Smooth muscle cell (in vitro differentiated cells): ENCODE results near the gene FGG. TPM values are rescaled to one million over a fixed set of nuclear protein-coding genes. Genes with fewer than 3 reads are reported as not detected.

Experiments
- DNase-seq: peaks from one replicate; lab custom pipeline; 2025; ENCODE audit not compliant: unreplicated experiment; lab: John Stamatoyannopoulos, UW
- H2AFZ ChIP-seq: fragments of 200-600 bp; sonication (generic); 2 replicates; pipeline ENCODE4 v1.6.0; 2016; ENCODE audit warnings: antibody characterized with exemption, low read depth, mild to moderate bottlenecking
- H3F3A ChIP-seq: fragments of 200-600 bp; sonication (generic); 2 replicates; pipeline ENCODE4 v1.6.0; 2017; ENCODE audit warnings: antibody characterized with exemption, low read depth
- H3K27ac ChIP-seq: fragments of 200-600 bp; sonication (generic); 2 replicates; pipeline ENCODE4 v1.5.1; 2016; ENCODE audit warnings: low read depth, mild to moderate bottlenecking
- H3K27me3 ChIP-seq: fragments of 200-600 bp; sonication (generic); 2 replicates; pipeline ENCODE4 v1.6.1; 2016; ENCODE audit warnings: low read depth, mild to moderate bottlenecking
- H3K36me3 ChIP-seq: fragments of 200-600 bp; sonication (generic); 2 replicates; pipeline ENCODE4 v1.5.1; 2016; ENCODE audit warnings: low read depth
- H3K4me1 ChIP-seq: fragments of 200-600 bp; sonication (generic); 2 replicates; pipeline ENCODE4 v1.5.1; 2016; ENCODE audit warnings: low read depth
- H3K4me2 ChIP-seq: fragments of 200-600 bp; sonication (generic); 2 replicates; pipeline ENCODE4 v1.6.0; 2016; ENCODE audit warnings: mild to moderate bottlenecking
- H3K4me3 ChIP-seq: fragments of 200-600 bp; sonication (generic); 2 replicates; pipeline ENCODE4 v1.5.1; 2016; ENCODE audit warnings: mild to moderate bottlenecking
- H3K79me2 ChIP-seq: fragments of 200-600 bp; sonication (generic); 2 replicates; pipeline ENCODE4 v1.6.0; 2016; ENCODE audit warnings: low read depth, mild to moderate bottlenecking
- H3K9ac ChIP-seq: fragments of 200-600 bp; sonication (generic); 2 replicates; pipeline ENCODE4 v1.6.0; 2016; ENCODE audit warnings: low read depth
- H3K9me3 ChIP-seq: fragments of 200-600 bp; sonication (generic); replicated peaks from 2 replicates; pipeline ENCODE4 v1.5.1; 2016; ENCODE audit warnings: low read depth
- H4K20me1 ChIP-seq: fragments of 200-600 bp; sonication (generic); 2 replicates; pipeline ENCODE4 v1.6.0; 2016; ENCODE audit warnings: low read depth
- WGBS: methylation state at CpG from one replicate; pipeline ENCODE4 v1.1.7; 2016; ENCODE audit warnings: low lambda C conversion rate; 5-methylcytosine and 5-hydroxymethylcytosine counted together
- polyA plus RNA-seq: library from polyadenylated mRNA; unstranded; fragments of >200 nt; fragmentation: Nextera tagmentation; extraction: Ambion mirVana; gene quantifications from 2 replicates; pipeline ENCODE4 v1.2.1, GENCODE V29; 2016
- total RNA-seq: library from RNA; depleted of rRNA; stranded (reverse); fragments of >200 nt; gene quantifications from 2 replicates; pipeline ENCODE4 v1.2.3, GENCODE V29; 2014
- TF ChIP-seq, protein P1 (sequence below): fragments of 200-600 bp; sonication (generic); IDR thresholded peaks from 2 replicates; pipeline ENCODE4 v1.5.1; 2017; ENCODE audit warnings: borderline replicate concordance, mild to moderate bottlenecking, antibody characterized with exemption; ENCODE audit not compliant: insufficient read depth, poor library complexity, severe bottlenecking

Gene FGG
- total and polyA plus RNA-seq, 2 experiments from 2014 or later = 0.77 TPM; not detected in 1

DNA sequence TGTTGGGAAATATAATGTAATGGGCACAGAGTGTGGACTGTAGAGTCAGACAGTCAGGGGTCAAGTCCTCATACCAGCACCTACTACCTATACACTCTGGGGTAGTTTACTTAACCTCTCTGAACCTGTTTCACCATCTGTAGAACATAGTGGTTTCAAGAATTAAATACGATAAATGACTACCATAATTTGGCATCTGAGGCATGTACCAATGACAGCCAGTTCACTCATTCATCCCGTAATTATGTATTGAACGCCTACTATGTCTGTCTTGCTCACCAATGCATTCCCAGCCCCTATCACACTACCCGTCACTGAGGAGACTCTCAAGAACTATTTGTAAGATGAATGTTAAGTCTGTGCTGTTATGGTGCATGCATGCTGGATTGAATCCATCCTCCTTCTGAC is 51.6 kb downstream of the FGG start:
- no peaks in the 10 kb centered on the region for H3F3A ChIP-seq
- H4K20me1 ChIP-seq = no peaks in the 10 kb centered on the region
- H3K9me3 ChIP-seq = no peaks in the 10 kb centered on the region
- 48% methylated on average over 4 of the region's 4 CpGs for WGBS
- no peak overlapping the region for H3K27ac ChIP-seq
- H3K27me3 ChIP-seq = no peaks in the 10 kb centered on the region
- no peaks in the 10 kb centered on the region for H3K79me2 ChIP-seq
- H3K9ac ChIP-seq = no peak overlapping the region
- TF ChIP-seq, protein P1, sequence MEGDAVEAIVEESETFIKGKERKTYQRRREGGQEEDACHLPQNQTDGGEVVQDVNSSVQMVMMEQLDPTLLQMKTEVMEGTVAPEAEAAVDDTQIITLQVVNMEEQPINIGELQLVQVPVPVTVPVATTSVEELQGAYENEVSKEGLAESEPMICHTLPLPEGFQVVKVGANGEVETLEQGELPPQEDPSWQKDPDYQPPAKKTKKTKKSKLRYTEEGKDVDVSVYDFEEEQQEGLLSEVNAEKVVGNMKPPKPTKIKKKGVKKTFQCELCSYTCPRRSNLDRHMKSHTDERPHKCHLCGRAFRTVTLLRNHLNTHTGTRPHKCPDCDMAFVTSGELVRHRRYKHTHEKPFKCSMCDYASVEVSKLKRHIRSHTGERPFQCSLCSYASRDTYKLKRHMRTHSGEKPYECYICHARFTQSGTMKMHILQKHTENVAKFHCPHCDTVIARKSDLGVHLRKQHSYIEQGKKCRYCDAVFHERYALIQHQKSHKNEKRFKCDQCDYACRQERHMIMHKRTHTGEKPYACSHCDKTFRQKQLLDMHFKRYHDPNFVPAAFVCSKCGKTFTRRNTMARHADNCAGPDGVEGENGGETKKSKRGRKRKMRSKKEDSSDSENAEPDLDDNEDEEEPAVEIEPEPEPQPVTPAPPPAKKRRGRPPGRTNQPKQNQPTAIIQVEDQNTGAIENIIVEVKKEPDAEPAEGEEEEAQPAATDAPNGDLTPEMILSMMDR = no peak
- peak overlapping the region; percentile 6 for H3K4me2 ChIP-seq
- no peaks in the 10 kb centered on the region for H3K36me3 ChIP-seq
- H3K4me1 ChIP-seq = no peaks in the 10 kb centered on the region
- H3K4me3 ChIP-seq = no peak overlapping the region
- no peak overlapping the region for H2AFZ ChIP-seq
- DNase-seq = no peak

DNA sequence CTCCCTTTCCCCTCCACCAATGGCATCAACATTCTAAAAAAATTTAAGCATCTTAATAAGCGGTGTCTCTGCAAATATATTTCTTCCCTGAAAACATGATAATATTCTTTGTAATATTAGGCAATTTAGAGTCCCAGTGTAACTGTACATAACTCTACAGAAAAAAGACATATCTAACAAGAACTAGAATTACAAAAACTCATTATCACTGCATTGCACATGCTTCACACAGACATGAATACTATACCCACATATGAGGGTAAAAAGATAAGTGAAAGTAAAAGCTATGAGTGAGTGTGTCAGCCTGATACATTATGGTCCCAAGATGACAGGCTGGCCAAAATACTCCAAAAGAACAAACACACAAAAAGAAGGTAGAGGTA is 52.0 kb downstream of the FGG start:
- H3K36me3 ChIP-seq = no peaks in the 10 kb centered on the region
- no peak for DNase-seq
- H3K27ac ChIP-seq = no peak overlapping the region
- no peak overlapping the region for H3K9ac ChIP-seq
- no peak overlapping the region for H3K4me3 ChIP-seq
- H3K4me1 ChIP-seq = no peaks in the 10 kb centered on the region
- TF ChIP-seq, protein P1 = no peak
- H3K9me3 ChIP-seq = no peaks in the 10 kb centered on the region
- WGBS = 85% methylated on average over 1 of the region's 1 CpG
- H3K4me2 ChIP-seq = no peak overlapping the region
- no peaks in the 10 kb centered on the region for H4K20me1 ChIP-seq
- H2AFZ ChIP-seq = no peak overlapping the region
- no peaks in the 10 kb centered on the region for H3K79me2 ChIP-seq
- no peaks in the 10 kb centered on the region for H3F3A ChIP-seq
- no peaks in the 10 kb centered on the region for H3K27me3 ChIP-seq

DNA sequence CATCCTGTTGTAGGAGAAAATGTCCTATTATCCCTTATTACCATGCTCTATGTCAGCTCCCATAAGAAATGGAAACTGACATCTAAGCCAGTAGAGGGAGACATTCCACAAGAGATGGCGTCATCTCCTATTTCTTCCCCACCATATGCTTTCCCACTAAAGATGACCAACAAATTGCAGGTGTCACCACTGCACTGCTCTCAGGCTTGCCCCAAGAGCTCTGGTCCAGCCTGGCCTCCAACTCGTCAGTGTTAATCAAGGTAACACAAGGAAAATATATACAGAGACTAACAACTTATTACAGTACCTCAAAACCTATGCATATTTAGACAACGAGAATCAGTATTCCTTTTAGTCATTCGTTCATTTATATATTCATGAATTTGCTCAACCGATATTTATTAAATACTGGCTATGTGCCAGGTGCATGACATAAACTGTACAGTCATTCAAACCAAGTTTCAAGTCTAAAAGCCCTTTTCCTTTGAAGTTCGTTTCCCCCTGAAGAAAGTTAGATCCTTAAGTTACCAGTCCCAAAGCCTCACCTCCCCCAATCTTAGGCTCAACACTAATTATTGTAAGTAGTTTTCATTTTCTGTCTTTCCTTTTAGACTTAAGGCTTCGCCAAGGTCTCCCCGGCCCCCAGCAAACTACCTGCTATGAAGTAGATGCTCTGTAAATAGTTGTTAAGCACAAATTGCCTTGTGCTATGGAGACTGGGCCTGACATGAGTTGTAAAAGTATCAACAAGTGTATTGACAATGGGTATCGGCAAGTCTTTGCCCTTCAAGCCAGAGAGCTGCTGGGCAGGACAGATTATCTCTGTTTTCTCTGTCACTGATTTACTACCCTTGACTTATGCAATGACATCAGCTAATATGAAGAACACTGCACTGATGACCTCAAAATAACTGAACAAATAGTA is 52.7 kb downstream of the FGG start:
- H3K79me2 ChIP-seq = no peaks in the 10 kb centered on the region
- H3K36me3 ChIP-seq = no peaks in the 10 kb centered on the region
- DNase-seq = no peak
- 65% methylated on average over 9 of the region's 9 CpGs for WGBS
- no peak overlapping the region for H3K4me3 ChIP-seq
- no peaks in the 10 kb centered on the region for H3K27me3 ChIP-seq
- TF ChIP-seq, protein P1 = peak; percentile 67
- no peak overlapping the region for H3K9ac ChIP-seq
- no peaks in the 10 kb centered on the region for H3F3A ChIP-seq
- no peak overlapping the region for H3K4me2 ChIP-seq
- no peak overlapping the region for H3K27ac ChIP-seq
- H3K9me3 ChIP-seq = no peaks in the 10 kb centered on the region
- H3K4me1 ChIP-seq = no peaks in the 10 kb centered on the region
- no peaks in the 10 kb centered on the region for H4K20me1 ChIP-seq
- H2AFZ ChIP-seq = no peak overlapping the region

DNA sequence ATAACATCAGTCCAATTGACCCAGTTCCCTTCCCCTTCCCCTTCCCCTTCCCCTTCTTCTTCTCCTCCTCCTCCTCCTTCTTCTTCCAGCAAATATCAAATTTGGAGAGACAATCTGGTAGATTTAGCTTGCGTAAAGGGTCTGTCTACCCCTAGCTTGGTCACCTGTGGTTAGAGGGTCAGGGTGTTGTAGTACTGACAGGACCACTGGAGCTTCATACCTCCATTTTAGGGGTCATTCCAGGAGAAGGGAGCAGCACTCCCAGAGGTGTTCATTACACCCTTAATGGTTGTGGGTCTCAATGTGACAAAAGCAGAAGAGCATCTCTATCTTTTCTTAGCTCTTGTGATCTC is 53.3 kb downstream of the FGG start:
- no peak for DNase-seq
- Histone ChIP-seq H3F3A (no peaks in the 10 kb centered on the region), H2AFZ (no peak overlapping the region), H3K4me1 (no peaks in the 10 kb centered on the region), H3K36me3 (no peaks in the 10 kb centered on the region), H3K4me3 (no peak overlapping the region), H3K9ac (no peak overlapping the region), H3K27ac (no peak overlapping the region), H3K9me3 (no peaks in the 10 kb centered on the region), H3K27me3 (no peaks in the 10 kb centered on the region), H3K79me2 (no peaks in the 10 kb centered on the region), H3K4me2 (no peak overlapping the region), H4K20me1 (no peaks in the 10 kb centered on the region)
- 65% methylated on average over 1 of the region's 1 CpG for WGBS
- TF ChIP-seq, protein P1 = no peak
